Measurements from ENCODE around the gene ASB9. TPM values are rescaled to one million over a fixed set of nuclear protein-coding genes. Genes with fewer than 3 reads are reported as not detected.

The ASB9 gene
- total and polyA plus RNA-seq, 2 of the 8 experiments (the other 6 are each of a cell fraction or from before 2014, with no cell fraction given) = 0.54 to 1.2 TPM

GRCh38 chrX:15254852-15255251 is 15.0 kb downstream of the ASB9 start:
- Histone ChIP-seq H2AFZ (ENCODE audit: low read length) (no peak overlapping the region), H3K4me2 (ENCODE audit: insufficient read depth in 1 of 2, low read depth in 2 of 2, low read length in 2 of 2) (no peak overlapping the region), H2AK5ac (ENCODE audit: low read depth, low read length) (no peak overlapping the region), H3K18ac (ENCODE audit: extremely low read depth, low read length) (no peak overlapping the region), H3K4me3 (ENCODE audit: extremely low read depth in 1 of 4, insufficient read depth in 2 of 4, low read depth in 3 of 4, low read length in 4 of 4) (no peak overlapping the region), H4K20me1 (replicated peaks in 1 of 2; ENCODE audit: control insufficient read depth in 1 of 2, insufficient read depth in 2 of 2, low read length in 2 of 2) (no peaks in the 10 kb centered on the region), H4K8ac (ENCODE audit: extremely low read depth, insufficient read depth, low read length) (no peak overlapping the region), H3K27ac (ENCODE audit: low read depth, low read length) (no peak overlapping the region), H3K23ac (ENCODE audit: insufficient read length) (no peak overlapping the region), H3K9me3 (ENCODE audit: insufficient read depth in 2 of 2, low read depth in 1 of 2, low read length in 1 of 2) (no peaks in the 10 kb centered on the region), H3K79me2 (ENCODE audit: control insufficient read depth in 1 of 2, insufficient read depth in 2 of 2, low read length in 2 of 2) (no peaks in the 10 kb centered on the region), H3K23me2 (ENCODE audit: low read depth, low read length) (no peaks in the 10 kb centered on the region), H3K56ac (replicated peaks; ENCODE audit: insufficient read length, low read depth, low read length) (no peak overlapping the region), H2BK120ac (replicated peaks; ENCODE audit: low read depth, low read length) (no peak overlapping the region), H3K36me3 (ENCODE audit: control insufficient read depth in 2 of 4, insufficient read depth in 4 of 4, low read length in 3 of 4) (no peaks in the 10 kb centered on the region), H3K4me1 (replicated peaks in 1 of 4; ENCODE audit: control insufficient read depth in 3 of 4, insufficient read depth in 4 of 4, low read length in 3 of 4) (no peaks in the 10 kb centered on the region), H3K27me3 (replicated peaks in 1 of 4; ENCODE audit: control insufficient read depth in 3 of 4, extremely low read depth in 1 of 4, insufficient read depth in 3 of 4, low read length in 3 of 4) (no peaks in the 10 kb centered on the region), H3K14ac (ENCODE audit: insufficient read length) (no peak overlapping the region), H4K91ac (replicated peaks; ENCODE audit: insufficient read length, low read length) (no peak overlapping the region), H2BK15ac (ENCODE audit: low read length) (no peak overlapping the region), H4K5ac (ENCODE audit: insufficient read length, low read depth, low read length) (no peak overlapping the region), H2BK5ac (ENCODE audit: low read depth, low read length) (no peak overlapping the region), H3K9ac (replicated peaks in 1 of 4; ENCODE audit: extremely low read depth in 1 of 4, low read depth in 3 of 4, low read length in 3 of 4) (no peak overlapping the region), H3K4ac (replicated peaks; ENCODE audit: insufficient read length, low read depth, low read length) (no peak overlapping the region), H2BK20ac (ENCODE audit: low read length) (no peak overlapping the region), H2BK12ac (ENCODE audit: low read depth, low read length) (no peak overlapping the region), H3K79me1 (ENCODE audit: low read depth, low read length) (no peaks in the 10 kb centered on the region)
- ChIA-PET CTCF (ENCODE audit: partially characterized antibody) (interaction anchor here (0.7 kb wide), 1 partner anchor 1030 kb away, joined by 3 read pairs; no protein-coding TSS in a partner anchor), POLR2A (ENCODE audit: partially characterized antibody) (no interaction called here)
- DNase-seq (ENCODE audit: low read depth in 1 of 2, low spot score in 2 of 2) (no peak), FAIRE-seq (no peak)
- no peak for TF ChIP-seq GABPA (IDR thresholded peaks at IDR 0.05; ENCODE audit: borderline replicate concordance, insufficient read depth, low read length)
- TF ChIP-seq EP300 (IDR thresholded peaks at IDR 0.05; ENCODE audit: borderline replicate concordance in 1 of 2, low read depth in 2 of 2, low read length in 2 of 2) = no peak
- no peak for TF ChIP-seq EZH2 (IDR thresholded peaks at IDR 0.05; ENCODE audit: low read depth, low read length, severe bottlenecking)
- no peak for TF ChIP-seq RNF2 (IDR thresholded peaks at IDR 0.05; ENCODE audit: borderline replicate concordance, low read depth, low read length, missing control alignments, poor library complexity, severe bottlenecking)
- TF ChIP-seq SP4 (IDR thresholded peaks at IDR 0.05; ENCODE audit: low read length) = no peak
- no peak for TF ChIP-seq KDM1A (IDR thresholded peaks at IDR 0.05; ENCODE audit: borderline replicate concordance, low read length)
- TF ChIP-seq MAX (IDR thresholded peaks at IDR 0.05) = no peak
- TF ChIP-seq CBX5 (IDR thresholded peaks at IDR 0.05; ENCODE audit: low read depth, low read length) = no peak
- no peak for TF ChIP-seq JUN (IDR thresholded peaks at IDR 0.05; ENCODE audit: low read depth, low read length)
- no peak for TF ChIP-seq PHF8 (conservative IDR thresholded peaks at IDR 0.05; ENCODE audit: low read depth, low read length)
- TF ChIP-seq MAFK (IDR thresholded peaks at IDR 0.05; ENCODE audit: low read depth, low read length) = no peak
- TF ChIP-seq CTCF (IDR thresholded peaks at IDR 0.05; ENCODE audit: control extremely low read depth in 1 of 3, insufficient read depth in 1 of 3, low read depth in 1 of 3, low read length in 3 of 3) = no peak
